ENCODE measurements around the gene DNASE2. TPM values are rescaled to one million over a fixed set of nuclear protein-coding genes. Genes with fewer than 3 reads are reported as not detected.
A peak's percentile ranks its signal among the peaks of the same experiment; 100 is the strongest.

DNASE2 gene
- total and polyA plus RNA-seq, 8 donors = 18.7 to 72.8 (median 21.7) TPM

DNA sequence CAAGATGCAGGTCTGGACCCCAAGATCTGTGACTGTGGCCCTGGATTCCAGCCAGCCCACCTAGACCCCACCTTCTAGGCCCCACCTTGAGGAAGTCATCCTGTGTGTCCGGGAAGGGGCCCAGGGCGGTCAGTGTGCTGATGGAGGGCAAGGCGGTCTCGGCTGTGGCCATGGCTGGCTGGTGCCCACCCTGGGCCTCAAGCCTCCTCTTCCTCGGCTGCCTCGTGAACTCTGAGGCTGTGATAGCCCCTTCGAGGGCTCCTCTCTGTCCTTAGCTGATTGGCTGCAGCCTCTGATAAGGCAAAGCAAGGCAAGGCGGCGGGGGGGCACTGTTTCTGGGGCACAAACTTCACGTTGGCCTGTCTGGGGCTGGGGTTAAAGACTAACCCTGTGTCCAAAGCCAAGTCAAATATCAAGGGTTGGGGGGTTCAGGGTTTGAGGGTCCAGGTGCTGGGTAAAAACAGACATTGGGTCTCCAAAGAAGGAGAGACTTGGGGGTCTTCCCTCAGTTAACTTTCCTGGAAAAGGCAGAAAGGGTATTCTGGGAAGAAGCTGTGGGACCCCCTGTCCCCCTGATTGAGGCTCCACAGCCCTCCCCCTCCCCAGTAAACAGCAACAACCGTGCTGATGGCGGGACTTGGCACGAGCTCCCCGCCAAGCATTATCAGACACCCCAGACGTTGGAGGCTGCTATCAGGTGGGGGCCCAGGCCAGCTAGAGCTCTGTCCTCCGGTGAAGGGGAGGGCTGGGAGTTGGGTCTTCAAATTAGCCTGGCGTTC is 5.9 kb upstream of the DNASE2 start, which contains the start of gene KLF1:
Gene KLF1, minus strand, starts transcription at position 233 of the 779 bp plus-strand sequence. Its CDS starts 61 bp downstream, at position 172.
- intact Hi-C loops (cut with DNase I) = loop anchor here in 1 of 2 donors (10.0 kb wide), 1 partner anchor 78 kb away; the partner anchor contains the start of gene DAND5
- Histone ChIP-seq H3K27me3 (peaks cover 0 to 32% of the 10 kb centered on the region in 2 donors), H3K27ac (no peak within 1 kb of the TSS), H3K4me1 (peaks cover 7 to 46% of the 10 kb centered on the region in 2 donors), H3K9me3 (peaks cover 3 to 7% of the 10 kb centered on the region in 2 donors), H3K4me3 (peak within 1 kb of the TSS in 1 of 2 donors; percentile 48), H3K36me3 (no peaks in the 10 kb centered on the region)
- TF ChIP-seq, protein P1, sequence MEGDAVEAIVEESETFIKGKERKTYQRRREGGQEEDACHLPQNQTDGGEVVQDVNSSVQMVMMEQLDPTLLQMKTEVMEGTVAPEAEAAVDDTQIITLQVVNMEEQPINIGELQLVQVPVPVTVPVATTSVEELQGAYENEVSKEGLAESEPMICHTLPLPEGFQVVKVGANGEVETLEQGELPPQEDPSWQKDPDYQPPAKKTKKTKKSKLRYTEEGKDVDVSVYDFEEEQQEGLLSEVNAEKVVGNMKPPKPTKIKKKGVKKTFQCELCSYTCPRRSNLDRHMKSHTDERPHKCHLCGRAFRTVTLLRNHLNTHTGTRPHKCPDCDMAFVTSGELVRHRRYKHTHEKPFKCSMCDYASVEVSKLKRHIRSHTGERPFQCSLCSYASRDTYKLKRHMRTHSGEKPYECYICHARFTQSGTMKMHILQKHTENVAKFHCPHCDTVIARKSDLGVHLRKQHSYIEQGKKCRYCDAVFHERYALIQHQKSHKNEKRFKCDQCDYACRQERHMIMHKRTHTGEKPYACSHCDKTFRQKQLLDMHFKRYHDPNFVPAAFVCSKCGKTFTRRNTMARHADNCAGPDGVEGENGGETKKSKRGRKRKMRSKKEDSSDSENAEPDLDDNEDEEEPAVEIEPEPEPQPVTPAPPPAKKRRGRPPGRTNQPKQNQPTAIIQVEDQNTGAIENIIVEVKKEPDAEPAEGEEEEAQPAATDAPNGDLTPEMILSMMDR (IDR thresholded peaks at IDR 0.05) = no peak
- DNase-seq = no peak
- no peak for ATAC-seq

DNA sequence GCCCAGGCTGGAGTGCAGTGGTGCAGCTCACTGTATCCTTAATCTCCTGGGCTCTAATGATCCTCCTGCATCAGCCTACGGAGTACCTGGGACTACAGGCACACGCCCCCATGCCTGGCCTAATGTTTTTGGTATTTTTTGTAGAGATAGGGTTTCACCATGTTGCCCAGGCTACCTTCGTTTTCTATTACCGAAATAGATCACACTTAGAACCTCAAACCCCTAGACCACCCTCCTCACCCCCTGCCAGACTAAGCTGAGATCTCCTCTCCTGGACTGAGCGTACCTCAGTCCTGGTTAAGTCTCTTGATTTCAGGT is 5.4 kb upstream of the DNASE2 start:
- H3K9me3 ChIP-seq = peaks cover 3 to 7% of the 10 kb centered on the region in 2 donors
- no peak overlapping the region for H3K4me3 ChIP-seq
- H3K4me1 ChIP-seq = peaks cover 2 to 46% of the 10 kb centered on the region in 2 donors
- TF ChIP-seq, protein P1 (IDR thresholded peaks at IDR 0.05) = no peak
- intact Hi-C loops (cut with DNase I) = loop anchor here in 1 of 2 donors (10.0 kb wide), 1 partner anchor 78 kb away; the partner anchor contains the start of gene DAND5
- peaks cover 0 to 32% of the 10 kb centered on the region in 2 donors for H3K27me3 ChIP-seq
- no peak for DNase-seq
- ATAC-seq = no peak
- no peak overlapping the region for H3K27ac ChIP-seq
- H3K36me3 ChIP-seq = no peaks in the 10 kb centered on the region

DNA sequence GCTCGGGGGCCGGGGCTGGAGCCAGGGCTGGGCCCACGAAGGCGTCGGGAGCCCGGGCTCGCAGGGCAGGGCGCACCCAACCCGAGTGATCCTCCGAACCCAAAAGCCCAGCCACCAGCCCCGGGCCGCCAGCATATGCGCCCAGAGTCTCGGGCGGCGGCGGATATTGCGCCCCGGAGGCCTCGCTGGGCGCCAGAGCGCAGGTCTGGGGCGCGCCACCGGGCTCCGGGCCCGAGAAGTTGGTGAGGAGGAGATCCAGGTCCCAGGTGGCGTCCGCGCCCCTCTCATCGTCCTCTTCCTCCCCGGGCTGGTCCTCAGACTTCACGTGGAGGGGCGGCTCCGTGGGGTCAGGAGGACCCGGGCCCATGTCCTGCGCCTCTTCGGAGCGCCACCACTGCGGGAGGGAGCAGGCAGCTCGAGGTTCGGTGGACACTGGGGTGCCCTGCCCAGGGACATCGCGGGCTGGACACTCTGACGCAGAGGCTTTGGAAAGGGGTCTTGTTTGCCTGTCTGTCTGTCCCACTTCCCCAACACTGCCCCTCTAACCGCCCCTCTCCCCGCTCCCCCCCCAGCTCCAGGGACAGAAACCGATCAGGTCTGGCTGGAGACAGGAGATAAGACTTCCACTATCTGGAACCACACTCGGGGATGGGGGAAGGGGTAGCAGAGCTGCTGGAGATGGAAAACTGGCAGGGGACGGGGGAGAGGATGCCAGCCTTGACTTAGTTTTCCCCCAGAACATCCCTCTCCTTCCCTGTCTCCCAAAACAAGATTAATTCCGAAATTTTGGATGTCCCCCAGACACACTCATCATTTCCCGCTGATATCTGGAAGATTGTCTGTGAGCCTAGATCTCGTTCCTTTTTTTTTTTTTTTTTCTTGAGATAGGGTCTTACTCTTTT is 4.8 kb upstream of the DNASE2 start:
- Histone ChIP-seq H3K27ac (peak overlapping the region in 1 of 2 donors; percentile 29), H3K4me3 (peak overlapping the region; percentile 33 to 48), H3K36me3 (no peaks in the 10 kb centered on the region), H3K4me1 (peaks cover 0 to 43% of the 10 kb centered on the region in 2 donors), H3K9me3 (peaks cover 3 to 7% of the 10 kb centered on the region in 2 donors), H3K27me3 (peaks cover 0 to 32% of the 10 kb centered on the region in 2 donors)
- ATAC-seq (peak; percentile 0), DNase-seq (no peak)
- TF ChIP-seq, protein P1 (IDR thresholded peaks at IDR 0.05) = peak in 1 of 2 donors; percentile 9
- intact Hi-C loops (cut with DNase I) = loop anchor here in 1 of 2 donors (10.0 kb wide), 1 partner anchor 79 kb away; the partner anchor contains the start of gene DAND5

DNA sequence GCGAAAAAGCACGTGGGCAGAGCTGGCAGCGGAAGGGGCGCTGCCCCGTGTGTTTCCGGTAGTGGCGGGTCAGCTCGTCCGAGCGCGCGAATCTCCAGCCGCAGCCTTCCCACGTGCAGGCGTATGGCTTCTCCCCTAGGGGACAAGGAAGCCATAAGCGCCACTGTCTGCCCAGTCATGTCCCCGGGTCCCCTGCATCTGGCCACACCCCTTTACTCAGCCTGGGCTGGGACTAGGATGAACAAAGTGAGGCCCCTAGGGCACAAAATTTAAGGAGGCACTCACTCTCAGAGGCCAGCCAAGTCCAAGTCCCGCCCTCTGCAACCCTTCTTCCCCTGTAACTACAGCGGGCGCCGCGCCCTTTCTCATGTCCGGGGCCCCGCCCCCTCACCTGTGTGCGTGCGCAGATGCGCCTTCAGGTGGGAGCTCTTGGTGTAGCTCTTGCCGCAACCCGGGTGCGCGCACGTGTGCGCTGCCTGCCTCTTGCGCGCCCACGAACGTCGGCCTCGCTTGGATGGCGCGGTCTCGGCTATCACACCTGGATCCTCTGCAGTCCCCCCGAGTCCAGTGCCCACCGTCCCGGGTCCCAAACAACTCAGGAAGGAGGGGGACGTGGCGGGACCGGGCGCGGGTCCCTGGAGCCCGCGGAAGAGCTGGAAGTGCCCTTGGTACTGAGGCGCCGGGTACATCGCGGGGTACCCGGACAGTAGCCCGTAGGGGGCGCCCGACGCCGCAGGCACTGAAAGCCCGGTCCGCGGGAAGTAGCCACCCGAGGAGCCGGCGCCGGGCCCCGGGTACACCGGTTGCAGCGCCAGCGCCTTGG is 3.9 kb upstream of the DNASE2 start:
- intact Hi-C loops (cut with DNase I) = loop anchor here in 1 of 2 donors (10.0 kb wide), 1 partner anchor 80 kb away; the partner anchor contains the start of gene DAND5
- ATAC-seq (peak; percentile 72), DNase-seq (peak; percentile 23 to 97 (median 80))
- peaks cover 0 to 32% of the 10 kb centered on the region in 2 donors for H3K27me3 ChIP-seq
- peak overlapping the region in 1 of 2 donors; percentile 29 for H3K27ac ChIP-seq
- TF ChIP-seq, protein P1 (IDR thresholded peaks at IDR 0.05) = peak; percentile 62 to 71
- peak overlapping the region; percentile 33 to 48 for H3K4me3 ChIP-seq
- peaks cover 3 to 7% of the 10 kb centered on the region in 2 donors for H3K9me3 ChIP-seq
- peaks cover 0 to 51% of the 10 kb centered on the region in 2 donors for H3K4me1 ChIP-seq
- no peaks in the 10 kb centered on the region for H3K36me3 ChIP-seq

All from left lung (tissue), 10 donors.